HL-60/S4 (cell line): ENCODE data around the gene AUTS2.

Experiments used
- in situ Hi-C: fragments of 300-500 bp; cut with MboI; formaldehyde crosslinking; loops from 2 replicates; pipeline ENCODE4 v1.14.3; 2022; ENCODE audit warnings: low sequenced_read_pairs

Gene AUTS2

GRCh38 chr7:70736715-70737460 lies 1138.6 kb downstream of the AUTS2 start:
- in situ Hi-C loops: no loop called here

GRCh38 chr7:70738151-70738885 lies 1140.0 kb downstream of the AUTS2 start:
- in situ Hi-C loops: no loop called here

GRCh38 chr7:70739646-70740210 lies 1141.5 kb downstream of the AUTS2 start:
- in situ Hi-C loops: no loop called here

- in situ Hi-C loops: no loop called here
These were observed 1143.4 kb downstream of the AUTS2 start for GRCh38 chr7:70741666-70742065.

GRCh38 chr7:70743531-70744325 lies 1145.5 kb downstream of the AUTS2 start:
- in situ Hi-C loops: no loop called here

- in situ Hi-C loops: no loop called here
These were observed 1146.2 kb downstream of the AUTS2 start for GRCh38 chr7:70744492-70744891.

- in situ Hi-C loops: no loop called here
These were observed 1151.6 kb downstream of the AUTS2 start for GRCh38 chr7:70749831-70750230.

- in situ Hi-C loops: no loop called here
These were observed 1153.6 kb downstream of the AUTS2 start for GRCh38 chr7:70751895-70752294.

GRCh38 chr7:70752794-70753241 lies 1154.5 kb downstream of the AUTS2 start:
- in situ Hi-C loops: no loop called here

- in situ Hi-C loops: no loop called here
These were observed 1158.5 kb downstream of the AUTS2 start for GRCh38 chr7:70756789-70757188.

- in situ Hi-C loops: no loop called here
These were observed 1160.4 kb downstream of the AUTS2 start for GRCh38 chr7:70758646-70759045.

- in situ Hi-C loops: no loop called here
These were observed 1161.4 kb downstream of the AUTS2 start for GRCh38 chr7:70759674-70760073.

- in situ Hi-C loops: no loop called here
These were observed 1163.5 kb downstream of the AUTS2 start for GRCh38 chr7:70761711-70762328.

GRCh38 chr7:70762696-70763095 lies 1164.4 kb downstream of the AUTS2 start:
- in situ Hi-C loops: no loop called here

- in situ Hi-C loops: no loop called here
These were observed 1165.9 kb downstream of the AUTS2 start for GRCh38 chr7:70763961-70764691.

GRCh38 chr7:70764701-70765208 lies 1166.5 kb downstream of the AUTS2 start:
- in situ Hi-C loops: no loop called here

- in situ Hi-C loops: no loop called here
These were observed 1167.4 kb downstream of the AUTS2 start for GRCh38 chr7:70765651-70766050.

- in situ Hi-C loops: no loop called here
These were observed 1167.8 kb downstream of the AUTS2 start for GRCh38 chr7:70766109-70766508.

GRCh38 chr7:70766694-70767093 lies 1168.4 kb downstream of the AUTS2 start:
- in situ Hi-C loops: no loop called here

GRCh38 chr7:70770154-70770553 lies 1171.9 kb downstream of the AUTS2 start:
- in situ Hi-C loops: no loop called here
